Endothelial cell of umbilical vein (primary cell): ENCODE data around the gene PKD2.

ENCODE experiments used
- CTCF ChIP-seq, 2 donors: IDR thresholded peaks; 1 replicate in 1 of 2; 2 replicates in 1 of 2; pipeline ENCODE4 v1.5.1; 2011; ENCODE audit warnings: low read length in 2 of 2, mild to moderate bottlenecking in 2 of 2, moderate library complexity in 2 of 2, control low read depth in 1 of 2, inconsistent platforms in 1 of 2, low read depth in 1 of 2; ENCODE audit not compliant: insufficient read depth in 1 of 2; ENCODE audit errors: extremely low read depth in 1 of 2
- EZH2 ChIP-seq: IDR thresholded peaks from 2 replicates; pipeline ENCODE4 v1.6.1; 2012; ENCODE audit warnings: borderline replicate concordance, low read depth, mild to moderate bottlenecking, moderate library complexity, low read length, inconsistent platforms; ENCODE audit not compliant: severe bottlenecking
- JUN ChIP-seq: IDR thresholded peaks from 2 replicates; pipeline ENCODE4 v1.6.1; 2011; ENCODE audit warnings: borderline replicate concordance, low read depth; ENCODE audit not compliant: insufficient read length, insufficient read depth
- POLR2A ChIP-seq: IDR thresholded peaks from 2 replicates; pipeline ENCODE4 v1.6.1; 2012; ENCODE audit warnings: low read depth, mild to moderate bottlenecking, control low read depth, low read length
- POLR2AphosphoS5 ChIP-seq: IDR thresholded peaks from 2 replicates; pipeline ENCODE4 v1.6.1; 2012; ENCODE audit warnings: low read depth, mild to moderate bottlenecking, control low read depth, low read length, moderate library complexity; ENCODE audit not compliant: insufficient read depth
- TF ChIP-seq, protein P1 (sequence below): IDR thresholded peaks from 2 replicates; pipeline ENCODE4 v1.6.1; 2011; ENCODE audit not compliant: insufficient read depth, insufficient read length

GRCh38 chr4:88054901-88055300 lies 47.5 kb downstream of the PKD2 start:
- peak; percentile 46 to 72 for TF ChIP-seq CTCF (IDR thresholded peaks at IDR 0.05; ENCODE audit: extremely low read depth in 1 of 2, insufficient read depth in 1 of 2, low read depth in 1 of 2, low read length in 2 of 2)
- no peak for TF ChIP-seq POLR2A
- TF ChIP-seq, protein P1, sequence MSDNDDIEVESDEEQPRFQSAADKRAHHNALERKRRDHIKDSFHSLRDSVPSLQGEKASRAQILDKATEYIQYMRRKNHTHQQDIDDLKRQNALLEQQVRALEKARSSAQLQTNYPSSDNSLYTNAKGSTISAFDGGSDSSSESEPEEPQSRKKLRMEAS: no peak
- no peak for TF ChIP-seq EZH2
- TF ChIP-seq POLR2AphosphoS5: no peak
- TF ChIP-seq JUN: no peak
